T47D (cell line): ENCODE measurements around the gene HIVEP3.

Experiments used
- DNase-seq, 2 experiments: peaks; one replicate each; pipeline versions ENCODE4 v3.0.0 to v3.0.0-alpha.2; 2011 to 2012; ENCODE audit warnings: low read depth in 1 of 2, low spot score in 1 of 2
- JUND ChIP-seq: IDR thresholded peaks from 2 replicates; pipeline ENCODE4 v1.6.1; 2012; ENCODE audit warnings: low read depth
- in situ Hi-C: cut with HindIII; loops from 2 replicates; pipeline ENCODE4 v1.10.0; 2016; ENCODE audit warnings: low sequenced_read_pairs, low pct_unique_long_range_greater_than_20kb

The HIVEP3 gene

GRCh38 chr1:41534181-41535076 is 384.3 kb downstream of the HIVEP3 start:
- in situ Hi-C loops = no loop called here
- TF ChIP-seq JUND = no peak
- DNase-seq = no peak

GRCh38 chr1:41533731-41534080 is 385.0 kb downstream of the HIVEP3 start:
- in situ Hi-C loops = no loop called here
- no peak for DNase-seq
- no peak for TF ChIP-seq JUND

- TF ChIP-seq JUND = no peak
- in situ Hi-C loops = no loop called here
- no peak for DNase-seq
Observed at GRCh38 chr1:41533016-41533730, 385.5 kb downstream of the HIVEP3 start.

- in situ Hi-C loops = no loop called here
- no peak for TF ChIP-seq JUND
- DNase-seq = no peak
Observed at GRCh38 chr1:41532206-41532975, 386.3 kb downstream of the HIVEP3 start.

GRCh38 chr1:41530411-41530810 is 388.3 kb downstream of the HIVEP3 start:
- TF ChIP-seq JUND = no peak
- in situ Hi-C loops = no loop called here

GRCh38 chr1:41529621-41530395 is 388.9 kb downstream of the HIVEP3 start:
- TF ChIP-seq JUND = no peak
- no peak for DNase-seq
- in situ Hi-C loops = no loop called here

More at GRCh38 chr1:41530411-41530810, 388.3 kb downstream of the HIVEP3 start:
- no peak for DNase-seq

GRCh38 chr1:41528726-41529605 is 389.8 kb downstream of the HIVEP3 start:
- in situ Hi-C loops = no loop called here
- TF ChIP-seq JUND = no peak
- no peak for DNase-seq

GRCh38 chr1:41528106-41528505 is 390.6 kb downstream of the HIVEP3 start:
- no peak for TF ChIP-seq JUND
- DNase-seq = no peak

GRCh38 chr1:41526956-41527561 is 391.7 kb downstream of the HIVEP3 start:
- no peak for TF ChIP-seq JUND
- in situ Hi-C loops = no loop called here
- no peak for DNase-seq

More at GRCh38 chr1:41528106-41528505, 390.6 kb downstream of the HIVEP3 start:
- in situ Hi-C loops = no loop called here

- TF ChIP-seq JUND = no peak
- no peak for DNase-seq
- in situ Hi-C loops = no loop called here
Observed at GRCh38 chr1:41525891-41526587, 392.7 kb downstream of the HIVEP3 start.
